GM06990 (cell line): ENCODE measurements around the gene IFT74.

ENCODE experiments used
- DNase-seq: peaks from one replicate; pipeline ENCODE4 v3.0.0-alpha.2; 2011; ENCODE audit not compliant: insufficient read length; ENCODE audit errors: extremely low read depth
- H3K27me3 ChIP-seq: replicated peaks from 2 replicates; pipeline ENCODE4 v1.6.0; 2011; ENCODE audit warnings: low read length; ENCODE audit not compliant: control insufficient read depth, insufficient read depth
- H3K36me3 ChIP-seq: 2 replicates; pipeline ENCODE4 v1.5.1; 2011; ENCODE audit warnings: low read length; ENCODE audit not compliant: control insufficient read depth, insufficient read depth
- H3K4me3 ChIP-seq: replicated peaks from 2 replicates; pipeline ENCODE4 v1.5.1; 2011; ENCODE audit warnings: low read depth, mild to moderate bottlenecking, control low read depth, low read length
- TF ChIP-seq, protein P1 (sequence below): IDR thresholded peaks from 2 replicates; pipeline ENCODE4 v1.5.1; 2011; ENCODE audit warnings: low read length, control low read depth, mild to moderate bottlenecking, inconsistent platforms; ENCODE audit not compliant: insufficient read depth, poor library complexity, severe bottlenecking

Gene IFT74

DNA sequence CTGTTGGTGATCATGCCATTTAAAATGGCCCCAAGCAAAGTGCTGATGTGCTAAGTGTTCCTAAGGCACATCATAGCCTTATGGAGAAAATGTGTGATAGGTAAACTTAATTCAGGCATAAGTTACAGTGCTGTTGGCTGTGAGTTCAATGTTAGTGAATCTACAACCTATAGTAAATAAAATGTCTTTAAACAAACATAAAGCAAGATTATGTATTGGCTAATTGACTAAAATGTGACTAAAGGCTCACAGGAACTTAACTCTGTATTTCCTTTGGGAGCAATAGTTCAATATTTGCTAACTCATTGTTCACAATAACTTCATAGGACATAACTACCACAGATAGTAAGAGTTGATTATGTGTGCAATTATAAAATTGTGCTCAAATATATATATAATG lies 98.6 kb downstream of the IFT74 start:
- H3K27me3 ChIP-seq, result no peaks in the 10 kb centered on the region
- H3K4me3 ChIP-seq, result no peak overlapping the region
- TF ChIP-seq, protein P1, sequence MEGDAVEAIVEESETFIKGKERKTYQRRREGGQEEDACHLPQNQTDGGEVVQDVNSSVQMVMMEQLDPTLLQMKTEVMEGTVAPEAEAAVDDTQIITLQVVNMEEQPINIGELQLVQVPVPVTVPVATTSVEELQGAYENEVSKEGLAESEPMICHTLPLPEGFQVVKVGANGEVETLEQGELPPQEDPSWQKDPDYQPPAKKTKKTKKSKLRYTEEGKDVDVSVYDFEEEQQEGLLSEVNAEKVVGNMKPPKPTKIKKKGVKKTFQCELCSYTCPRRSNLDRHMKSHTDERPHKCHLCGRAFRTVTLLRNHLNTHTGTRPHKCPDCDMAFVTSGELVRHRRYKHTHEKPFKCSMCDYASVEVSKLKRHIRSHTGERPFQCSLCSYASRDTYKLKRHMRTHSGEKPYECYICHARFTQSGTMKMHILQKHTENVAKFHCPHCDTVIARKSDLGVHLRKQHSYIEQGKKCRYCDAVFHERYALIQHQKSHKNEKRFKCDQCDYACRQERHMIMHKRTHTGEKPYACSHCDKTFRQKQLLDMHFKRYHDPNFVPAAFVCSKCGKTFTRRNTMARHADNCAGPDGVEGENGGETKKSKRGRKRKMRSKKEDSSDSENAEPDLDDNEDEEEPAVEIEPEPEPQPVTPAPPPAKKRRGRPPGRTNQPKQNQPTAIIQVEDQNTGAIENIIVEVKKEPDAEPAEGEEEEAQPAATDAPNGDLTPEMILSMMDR, result no peak
- no peak for DNase-seq
- H3K36me3 ChIP-seq, result no peaks in the 10 kb centered on the region

DNA sequence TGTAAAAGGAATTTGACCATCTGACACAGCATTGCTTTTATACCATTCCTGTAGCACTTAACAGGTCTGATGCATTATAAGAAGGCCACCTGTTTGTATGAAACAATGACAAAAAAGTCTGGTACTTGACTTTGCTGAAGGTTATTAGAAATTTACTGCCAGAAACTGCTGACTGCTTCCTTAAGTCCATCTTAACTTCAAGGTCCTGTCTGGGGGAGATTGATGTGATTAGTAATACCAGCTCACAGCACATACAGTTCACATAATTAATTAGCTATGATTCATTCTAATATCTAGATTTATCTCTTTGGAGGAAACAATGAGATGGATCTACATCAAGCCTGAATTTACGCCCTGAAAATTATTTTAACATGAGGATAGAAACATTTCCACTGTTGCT lies 103.2 kb downstream of the IFT74 start:
- H3K27me3 ChIP-seq, result no peaks in the 10 kb centered on the region
- no peaks in the 10 kb centered on the region for H3K36me3 ChIP-seq
- TF ChIP-seq, protein P1, result no peak
- H3K4me3 ChIP-seq, result no peak overlapping the region
- no peak for DNase-seq

DNA sequence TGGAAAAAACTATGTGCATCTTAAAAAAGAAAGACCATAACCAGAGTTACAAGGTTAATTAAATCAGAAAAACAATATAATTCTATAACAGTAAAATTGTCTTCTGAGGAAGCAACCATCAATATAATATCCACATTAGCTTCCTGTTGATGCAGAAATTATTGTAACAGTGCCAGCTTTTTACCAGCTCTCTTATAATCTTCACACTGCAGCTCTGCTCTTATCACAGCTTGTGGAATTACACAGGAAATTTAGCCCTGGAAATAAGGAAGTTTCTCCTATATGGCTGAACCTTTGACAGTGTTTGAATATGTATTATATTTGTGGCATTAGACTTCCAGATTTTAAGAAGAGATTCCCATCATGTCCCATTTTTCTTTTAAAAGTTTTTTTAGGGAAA lies 103.7 kb downstream of the IFT74 start:
- Histone ChIP-seq H3K36me3 (no peaks in the 10 kb centered on the region), H3K4me3 (no peak overlapping the region), H3K27me3 (no peaks in the 10 kb centered on the region)
- DNase-seq, result no peak
- TF ChIP-seq, protein P1, result no peak

DNA sequence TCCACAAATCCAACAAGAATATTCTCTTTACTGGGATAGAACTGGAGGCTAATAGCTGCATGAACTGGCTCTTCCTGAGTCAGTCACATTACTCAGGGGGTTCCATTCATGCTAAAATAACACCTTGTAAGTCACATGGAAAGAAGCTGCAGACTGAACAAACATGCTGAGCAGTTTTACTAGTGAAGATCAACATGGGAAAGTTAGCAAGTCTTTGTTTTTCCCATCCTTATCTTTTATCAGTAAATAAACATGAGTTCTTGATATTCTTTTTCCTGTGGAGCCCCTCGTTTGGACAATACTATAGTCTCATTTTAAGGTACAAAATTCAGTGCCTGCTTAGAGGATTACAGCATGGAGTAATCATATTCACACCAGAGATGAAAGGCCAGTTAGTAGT lies 109.1 kb downstream of the IFT74 start:
- DNase-seq, result no peak
- Histone ChIP-seq H3K4me3 (no peak overlapping the region), H3K27me3 (no peaks in the 10 kb centered on the region), H3K36me3 (no peaks in the 10 kb centered on the region)
- TF ChIP-seq, protein P1, result no peak

DNA sequence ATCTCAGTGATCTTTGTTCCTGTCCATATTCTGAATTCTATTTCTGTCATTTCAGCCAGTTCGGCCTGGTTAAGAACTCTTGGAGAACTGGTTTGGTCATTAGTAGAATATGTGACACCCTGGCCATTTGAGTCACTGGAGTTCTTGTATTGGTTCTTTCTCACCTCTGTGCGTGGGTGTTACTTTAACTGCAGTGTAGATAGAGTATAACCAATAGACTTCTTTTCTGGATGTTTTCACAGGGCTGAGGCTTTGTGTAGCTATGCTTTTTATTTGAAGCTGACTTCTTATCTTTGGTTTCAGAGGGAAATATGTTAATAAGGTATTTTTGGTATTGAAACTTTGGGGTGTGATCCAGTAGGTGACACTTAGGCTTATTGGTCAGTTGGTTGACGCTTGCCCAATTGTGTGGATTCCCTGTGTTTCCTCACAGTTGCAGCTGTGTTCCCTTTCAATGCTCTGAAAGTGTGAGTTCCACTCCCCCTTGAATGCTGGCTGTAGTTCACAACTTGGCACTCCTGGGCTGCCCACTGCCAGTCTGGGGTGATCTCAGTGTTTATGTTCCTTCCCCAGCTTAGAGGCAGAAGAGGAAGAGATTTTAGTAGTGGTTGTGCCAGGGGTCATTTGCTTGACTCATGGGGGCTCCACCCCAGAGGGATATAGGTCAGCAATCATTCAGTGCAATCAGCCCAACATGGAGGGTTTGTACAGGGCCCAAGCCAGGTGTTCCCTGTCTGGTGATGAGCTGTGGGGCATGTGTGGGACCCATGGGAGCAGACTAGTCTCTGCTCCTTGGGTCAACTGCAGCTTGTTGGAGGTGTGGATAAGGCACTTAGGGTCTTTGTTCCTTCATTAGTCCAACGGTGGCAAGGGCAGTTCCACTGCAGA lies 117.9 kb downstream of the IFT74 start:
- Histone ChIP-seq H3K36me3 (no peaks in the 10 kb centered on the region), H3K4me3 (no peak overlapping the region), H3K27me3 (no peaks in the 10 kb centered on the region)
- DNase-seq, result no peak
- TF ChIP-seq, protein P1, result no peak
